HepG2 (cell line): ENCODE measurements around the gene RAD54L. TPM values are rescaled to one million over a fixed set of nuclear protein-coding genes. Genes with fewer than 3 reads are reported as not detected.

Experiments used
- EP300 ChIP-seq, 3 experiments: sonication (generic) in 1 of 3; formaldehyde crosslinking in 1 of 3; IDR thresholded peaks; 2 replicates each; pipeline versions ENCODE4 v1.5.1 to v1.6.1; 2011 to 2020; ENCODE audit warnings: low read depth in 2 of 3, low read length in 2 of 3, borderline replicate concordance in 1 of 3, improper control_type of control experiment in 1 of 3, mild to moderate bottlenecking in 1 of 3, missing genetic modification reagents in 1 of 3, moderate library complexity in 1 of 3
- MBD4 ChIP-seq: IDR thresholded peaks from 2 replicates; pipeline ENCODE4 v1.6.1; 2012; ENCODE audit warnings: low read length, inconsistent platforms, borderline replicate concordance
- NFRKB ChIP-seq: fragments of 450-650 bp; IDR thresholded peaks from 2 replicates; pipeline ENCODE4 v1.6.1; 2017
- THAP11 ChIP-seq: IDR thresholded peaks from 2 replicates; pipeline ENCODE4 v1.6.1; 2016; ENCODE audit warnings: missing biosample characterization, missing genetic modification reagents
- YY1 ChIP-seq: IDR thresholded peaks from 2 replicates; pipeline ENCODE4 v1.6.1; 2011; ENCODE audit warnings: low read length, low read depth, moderate library complexity, mild to moderate bottlenecking; ENCODE audit not compliant: insufficient read depth, insufficient replicate concordance
- ZBTB40 ChIP-seq, 2 experiments: fragments of 450-650 bp in 1 of 2; sonication (generic) in 1 of 2; formaldehyde crosslinking in 1 of 2; IDR thresholded peaks; 2 replicates each; pipeline versions ENCODE4 v1.6.1 to v1.8.0; 2016 to 2022; ENCODE audit warnings: antibody characterized with exemption in 1 of 2, mild to moderate bottlenecking in 1 of 2, missing genetic modification reagents in 1 of 2
- ZBTB7A ChIP-seq: sonication (generic); formaldehyde crosslinking; IDR thresholded peaks from 2 replicates; pipeline ENCODE4 v1.8.0; 2022; ENCODE audit warnings: mild to moderate bottlenecking, missing genetic modification reagents
- ZNF263 ChIP-seq: sonication (generic); formaldehyde crosslinking; IDR thresholded peaks from 2 replicates; pipeline ENCODE4 v1.4.0; 2020; ENCODE audit warnings: missing genetic modification reagents
- polyA plus RNA-seq, 8 experiments: library from polyadenylated mRNA; depleted of rRNA in 3 of 8; stranded (reverse) in 7 of 8; unstranded in 1 of 8; fragments of >200 nt; fragmentation: Illumina TruSeq in 4 of 8; extraction: Trizol in 4 of 8; gene quantifications; 2 replicates each; pipeline versions ENCODE4 v1.2.1 to v1.2.3, GENCODE V29; 2011 to 2016; ENCODE audit warnings: low read depth in 4 of 8, missing spikeins in 1 of 8, mixed read lengths in 1 of 8; ENCODE audit not compliant: insufficient read depth in 1 of 8
- total RNA-seq, 5 experiments: library from RNA; depleted of rRNA; stranded (reverse); fragments of >200 nt; fragmentation: Illumina TruSeq; extraction: Trizol; gene quantifications; 2 replicates each; pipeline ENCODE4 v1.2.3, GENCODE V29; 2016; ENCODE audit warnings: low read depth in 1 of 5
- TF ChIP-seq, protein P1 (sequence below): sonication (generic); formaldehyde crosslinking; IDR thresholded peaks from 2 replicates; pipeline ENCODE4 v1.4.0; 2020; ENCODE audit warnings: missing genetic modification reagents
- TF ChIP-seq, protein P2 (sequence below): fragments of 450-650 bp; IDR thresholded peaks from 2 replicates; pipeline ENCODE4 v1.6.1; 2016

Gene RAD54L
- total and polyA plus RNA-seq, 2 of the 13 experiments (the other 11 are each of a cell fraction or from before 2014, with no cell fraction given) = 10.2 to 30.0 TPM

GRCh38 chr1:46303038-46303871 is 55.7 kb downstream of the RAD54L start, which contains the start of the genes LRRC41 and UQCRH (continued):
- TF ChIP-seq ZBTB40 (IDR thresholded peaks at IDR 0.05) (peak; percentile 64), ZBTB40 (CRISPR knock-in tag; IDR thresholded peaks at IDR 0.05) (no peak; the same call in 1 of the 2 replicates), EP300 (IDR thresholded peaks at IDR 0.05; ENCODE audit: low read depth in 2 of 2, low read length in 2 of 2) (0 out of 4 replicates have a peak, but pooled peaks of 1 of the 2 experiments have one; percentile 5), EP300 (CRISPR knock-in tag; IDR thresholded peaks at IDR 0.05; ENCODE audit: borderline replicate concordance) (no peak; the same call in 1 of the 2 replicates), ZNF263 (CRISPR knock-in tag) (no peak), MBD4 (no peak), THAP11 (CRISPR knock-in tag) (peak; percentile 85), NFRKB (peak; percentile 66), ZBTB7A (no peak), YY1 (peak; percentile 99)
- TF ChIP-seq, protein P1, sequence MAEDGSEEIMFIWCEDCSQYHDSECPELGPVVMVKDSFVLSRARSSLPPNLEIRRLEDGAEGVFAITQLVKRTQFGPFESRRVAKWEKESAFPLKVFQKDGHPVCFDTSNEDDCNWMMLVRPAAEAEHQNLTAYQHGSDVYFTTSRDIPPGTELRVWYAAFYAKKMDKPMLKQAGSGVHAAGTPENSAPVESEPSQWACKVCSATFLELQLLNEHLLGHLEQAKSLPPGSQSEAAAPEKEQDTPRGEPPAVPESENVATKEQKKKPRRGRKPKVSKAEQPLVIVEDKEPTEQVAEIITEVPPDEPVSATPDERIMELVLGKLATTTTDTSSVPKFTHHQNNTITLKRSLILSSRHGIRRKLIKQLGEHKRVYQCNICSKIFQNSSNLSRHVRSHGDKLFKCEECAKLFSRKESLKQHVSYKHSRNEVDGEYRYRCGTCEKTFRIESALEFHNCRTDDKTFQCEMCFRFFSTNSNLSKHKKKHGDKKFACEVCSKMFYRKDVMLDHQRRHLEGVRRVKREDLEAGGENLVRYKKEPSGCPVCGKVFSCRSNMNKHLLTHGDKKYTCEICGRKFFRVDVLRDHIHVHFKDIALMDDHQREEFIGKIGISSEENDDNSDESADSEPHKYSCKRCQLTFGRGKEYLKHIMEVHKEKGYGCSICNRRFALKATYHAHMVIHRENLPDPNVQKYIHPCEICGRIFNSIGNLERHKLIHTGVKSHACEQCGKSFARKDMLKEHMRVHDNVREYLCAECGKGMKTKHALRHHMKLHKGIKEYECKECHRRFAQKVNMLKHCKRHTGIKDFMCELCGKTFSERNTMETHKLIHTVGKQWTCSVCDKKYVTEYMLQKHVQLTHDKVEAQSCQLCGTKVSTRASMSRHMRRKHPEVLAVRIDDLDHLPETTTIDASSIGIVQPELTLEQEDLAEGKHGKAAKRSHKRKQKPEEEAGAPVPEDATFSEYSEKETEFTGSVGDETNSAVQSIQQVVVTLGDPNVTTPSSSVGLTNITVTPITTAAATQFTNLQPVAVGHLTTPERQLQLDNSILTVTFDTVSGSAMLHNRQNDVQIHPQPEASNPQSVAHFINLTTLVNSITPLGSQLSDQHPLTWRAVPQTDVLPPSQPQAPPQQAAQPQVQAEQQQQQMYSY (CRISPR knock-in tag) = peak; percentile 31; the same call in 1 of the 2 replicates
- TF ChIP-seq, protein P2, sequence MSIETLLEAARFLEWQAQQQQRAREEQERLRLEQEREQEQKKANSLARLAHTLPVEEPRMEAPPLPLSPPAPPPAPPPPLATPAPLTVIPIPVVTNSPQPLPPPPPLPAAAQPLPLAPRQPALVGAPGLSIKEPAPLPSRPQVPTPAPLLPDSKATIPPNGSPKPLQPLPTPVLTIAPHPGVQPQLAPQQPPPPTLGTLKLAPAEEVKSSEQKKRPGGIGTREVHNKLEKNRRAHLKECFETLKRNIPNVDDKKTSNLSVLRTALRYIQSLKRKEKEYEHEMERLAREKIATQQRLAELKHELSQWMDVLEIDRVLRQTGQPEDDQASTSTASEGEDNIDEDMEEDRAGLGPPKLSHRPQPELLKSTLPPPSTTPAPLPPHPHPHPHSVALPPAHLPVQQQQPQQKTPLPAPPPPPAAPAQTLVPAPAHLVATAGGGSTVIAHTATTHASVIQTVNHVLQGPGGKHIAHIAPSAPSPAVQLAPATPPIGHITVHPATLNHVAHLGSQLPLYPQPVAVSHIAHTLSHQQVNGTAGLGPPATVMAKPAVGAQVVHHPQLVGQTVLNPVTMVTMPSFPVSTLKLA = peak; percentile 70
